PFSK-1 (cell line): ENCODE data around the gene CYB5B.

ENCODE experiments used
- FOXP2 ChIP-seq: optimal IDR thresholded peaks from 2 replicates; pipeline ENCODE3; 2011; ENCODE audit warnings: borderline replicate concordance, control low read depth, inconsistent platforms; ENCODE audit not compliant: insufficient read depth; ENCODE audit errors: extremely low read length, extremely low read depth
- POLR2AphosphoS5 ChIP-seq: IDR thresholded peaks from 2 replicates; pipeline ENCODE4 v1.6.1; 2012; ENCODE audit warnings: low read depth, mild to moderate bottlenecking, control low read depth, low read length, moderate library complexity
- SIN3A ChIP-seq: IDR thresholded peaks from 2 replicates; pipeline ENCODE4 v1.6.1; 2012; ENCODE audit warnings: mild to moderate bottlenecking, low read length, moderate library complexity, borderline replicate concordance; ENCODE audit not compliant: insufficient read depth
- TAF1 ChIP-seq: IDR thresholded peaks from 2 replicates; pipeline ENCODE4 v1.6.1; 2012; ENCODE audit warnings: low read length, control low read depth, borderline replicate concordance; ENCODE audit not compliant: insufficient read depth
- TF ChIP-seq, protein P1 (sequence below), 2 experiments: IDR thresholded peaks; 2 replicates each; pipeline versions ENCODE4 v1.6.1 to v1.8.0; 2011 to 2012; ENCODE audit warnings: low read depth in 2 of 2, low read length in 2 of 2, control low read depth in 1 of 2, inconsistent platforms in 1 of 2, mild to moderate bottlenecking in 1 of 2, moderate library complexity in 1 of 2; ENCODE audit not compliant: insufficient read depth in 1 of 2

DNA sequence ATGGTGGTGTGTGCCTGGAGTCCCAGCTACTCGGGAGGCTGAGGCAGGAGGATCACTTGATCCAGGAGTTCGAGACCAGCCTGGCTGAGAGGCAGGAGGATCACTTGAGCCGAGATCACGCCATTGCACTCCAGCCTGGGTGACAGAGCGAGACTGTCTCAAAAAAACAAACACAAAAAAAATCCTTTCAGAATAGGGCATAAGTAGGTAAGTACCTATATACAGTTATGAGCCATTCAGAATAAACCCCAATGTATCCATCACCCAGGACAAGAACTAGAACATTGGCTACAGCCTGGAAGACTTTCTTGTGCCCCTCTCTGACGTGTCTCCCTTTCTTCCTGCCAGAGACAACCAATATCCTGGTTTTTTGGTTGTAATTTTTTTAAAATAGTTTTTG lies 54.3 kb downstream of the CYB5B start:
- no peak for TF ChIP-seq SIN3A
- TF ChIP-seq POLR2AphosphoS5 = no peak
- TF ChIP-seq TAF1 = no peak
- TF ChIP-seq, protein P1, sequence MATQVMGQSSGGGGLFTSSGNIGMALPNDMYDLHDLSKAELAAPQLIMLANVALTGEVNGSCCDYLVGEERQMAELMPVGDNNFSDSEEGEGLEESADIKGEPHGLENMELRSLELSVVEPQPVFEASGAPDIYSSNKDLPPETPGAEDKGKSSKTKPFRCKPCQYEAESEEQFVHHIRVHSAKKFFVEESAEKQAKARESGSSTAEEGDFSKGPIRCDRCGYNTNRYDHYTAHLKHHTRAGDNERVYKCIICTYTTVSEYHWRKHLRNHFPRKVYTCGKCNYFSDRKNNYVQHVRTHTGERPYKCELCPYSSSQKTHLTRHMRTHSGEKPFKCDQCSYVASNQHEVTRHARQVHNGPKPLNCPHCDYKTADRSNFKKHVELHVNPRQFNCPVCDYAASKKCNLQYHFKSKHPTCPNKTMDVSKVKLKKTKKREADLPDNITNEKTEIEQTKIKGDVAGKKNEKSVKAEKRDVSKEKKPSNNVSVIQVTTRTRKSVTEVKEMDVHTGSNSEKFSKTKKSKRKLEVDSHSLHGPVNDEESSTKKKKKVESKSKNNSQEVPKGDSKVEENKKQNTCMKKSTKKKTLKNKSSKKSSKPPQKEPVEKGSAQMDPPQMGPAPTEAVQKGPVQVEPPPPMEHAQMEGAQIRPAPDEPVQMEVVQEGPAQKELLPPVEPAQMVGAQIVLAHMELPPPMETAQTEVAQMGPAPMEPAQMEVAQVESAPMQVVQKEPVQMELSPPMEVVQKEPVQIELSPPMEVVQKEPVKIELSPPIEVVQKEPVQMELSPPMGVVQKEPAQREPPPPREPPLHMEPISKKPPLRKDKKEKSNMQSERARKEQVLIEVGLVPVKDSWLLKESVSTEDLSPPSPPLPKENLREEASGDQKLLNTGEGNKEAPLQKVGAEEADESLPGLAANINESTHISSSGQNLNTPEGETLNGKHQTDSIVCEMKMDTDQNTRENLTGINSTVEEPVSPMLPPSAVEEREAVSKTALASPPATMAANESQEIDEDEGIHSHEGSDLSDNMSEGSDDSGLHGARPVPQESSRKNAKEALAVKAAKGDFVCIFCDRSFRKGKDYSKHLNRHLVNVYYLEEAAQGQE (IDR thresholded peaks at IDR 0.05; ENCODE audit: insufficient read depth in 1 of 2, low read depth in 2 of 2, low read length in 2 of 2) = no peak
- no peak for TF ChIP-seq FOXP2
